OCI-LY7 (cell line): Measurements from ENCODE around the gene BAIAP2. TPM values are rescaled to one million over a fixed set of nuclear protein-coding genes. Genes with fewer than 3 reads are reported as not detected.

Experiments used
- BruUV-seq: library from RNA; stranded (reverse); fragments of 400-500 nt; replicated peaks from 2 replicates; lab custom pipeline; 2021; lab: Mats Ljungman, UMichigan
- CTCF ChIA-PET: fragments of 300-600 bp; sonication (Branson Sonifier 250); formaldehyde crosslinking; loops from one replicate; lab custom pipeline; 2022; ENCODE audit warnings: antibody characterized with exemption; ENCODE audit not compliant: unreplicated experiment; lab: Charles Lee
- POLR2A ChIA-PET: fragments of 300-600 bp; sonication (Branson Sonifier 250); formaldehyde crosslinking; loops from one replicate; lab custom pipeline; 2022; ENCODE audit warnings: antibody characterized with exemption; lab: Charles Lee
- DNase-seq: peaks from one replicate; pipeline ENCODE4 v3.0.0-alpha.2; 2015; ENCODE audit warnings: low spot score
- H2AFZ ChIP-seq: fragments of 200-600 bp; sonication (generic), shearing (Covaris generic); 2 replicates; pipeline ENCODE4 v1.6.1; 2014; ENCODE audit warnings: mild to moderate bottlenecking, antibody characterized with exemption, low read length, moderate library complexity
- H3K27ac ChIP-seq: fragments of 200-600 bp; sonication (generic); 2 replicates; pipeline ENCODE4 v1.5.1; 2014; ENCODE audit warnings: mixed run types, low read depth, mild to moderate bottlenecking, moderate library complexity, low read length, inconsistent platforms; ENCODE audit not compliant: poor library complexity, severe bottlenecking
- H3K36me3 ChIP-seq: fragments of 200-600 bp; sonication (generic); 2 replicates; pipeline ENCODE4 v1.6.1; 2014; ENCODE audit warnings: mild to moderate bottlenecking, antibody characterized with exemption, low read length, moderate library complexity, mixed read lengths; ENCODE audit not compliant: insufficient read depth
- H3K4me1 ChIP-seq: fragments of 200-600 bp; sonication (generic); 2 replicates; pipeline ENCODE4 v1.5.1; 2014; ENCODE audit warnings: mild to moderate bottlenecking, low read length; ENCODE audit not compliant: insufficient read depth, poor library complexity, severe bottlenecking
- H3K4me2 ChIP-seq: fragments of 200-600 bp; sonication (generic); 2 replicates; pipeline ENCODE4 v1.6.1; 2014; ENCODE audit warnings: mild to moderate bottlenecking, low read length
- H3K4me3 ChIP-seq: fragments of 200-600 bp; sonication (generic); 2 replicates; pipeline ENCODE4 v1.5.1; 2014; ENCODE audit warnings: mild to moderate bottlenecking, low read depth, low read length; ENCODE audit not compliant: poor library complexity, severe bottlenecking
- H3K79me2 ChIP-seq: fragments of 200-600 bp; sonication (generic); 2 replicates; pipeline ENCODE4 v1.6.1; 2016; ENCODE audit warnings: low read depth, mild to moderate bottlenecking, low read length, moderate library complexity, mixed read lengths; ENCODE audit not compliant: insufficient read depth
- H3K9me2 ChIP-seq: fragments of 200-600 bp; sonication (generic); 2 replicates; pipeline ENCODE4 v1.6.1; 2016; ENCODE audit warnings: mild to moderate bottlenecking, low read length, mixed read lengths; ENCODE audit not compliant: insufficient read depth
- H3K9me3 ChIP-seq: fragments of 200-600 bp; sonication (generic); 2 replicates; pipeline ENCODE4 v1.6.1; 2014; ENCODE audit warnings: mild to moderate bottlenecking, mixed run types, low read length, mixed read lengths
- H4K20me1 ChIP-seq: fragments of 200-600 bp; sonication (generic); 2 replicates; pipeline ENCODE4 v1.6.1; 2014; ENCODE audit warnings: mild to moderate bottlenecking, antibody characterized with exemption, low read length, moderate library complexity, mixed read lengths; ENCODE audit not compliant: insufficient read depth
- CTCF ChIP-seq: fragments of 200-600 bp; sonication (generic); conservative IDR thresholded peaks from 2 replicates; pipeline ENCODE4 v1.5.1; 2014; ENCODE audit warnings: mild to moderate bottlenecking, antibody characterized with exemption, low read length, moderate library complexity, mixed read lengths
- EZH2phosphoT487 ChIP-seq: fragments of 200-600 bp; sonication (generic); IDR thresholded peaks from 2 replicates; pipeline ENCODE4 v1.6.1; 2018; ENCODE audit warnings: low read depth, borderline replicate concordance, mild to moderate bottlenecking, mixed run types, antibody characterized with exemption, low read length, moderate library complexity, mixed read lengths
- intact Hi-C: fragments of 100-400 bp; cut with micrococcal nuclease; formaldehyde crosslinking; loops from one replicate; pipeline ENCODE4 v1.10.0; 2022; ENCODE audit not compliant: unreplicated experiment
- total RNA-seq, 2 experiments: library from RNA; depleted of rRNA in 1 of 2; stranded (reverse); fragments of >200 nt in 1 of 2; shearing (Covaris generic) in 1 of 2; gene quantifications; 2 replicates each; pipeline ENCODE4 v1.2.3, GENCODE V29; 2014 to 2022

The BAIAP2 gene
- total RNA-seq, 2 experiments from 2014 or later: 2.1 to 2.3 TPM

DNA sequence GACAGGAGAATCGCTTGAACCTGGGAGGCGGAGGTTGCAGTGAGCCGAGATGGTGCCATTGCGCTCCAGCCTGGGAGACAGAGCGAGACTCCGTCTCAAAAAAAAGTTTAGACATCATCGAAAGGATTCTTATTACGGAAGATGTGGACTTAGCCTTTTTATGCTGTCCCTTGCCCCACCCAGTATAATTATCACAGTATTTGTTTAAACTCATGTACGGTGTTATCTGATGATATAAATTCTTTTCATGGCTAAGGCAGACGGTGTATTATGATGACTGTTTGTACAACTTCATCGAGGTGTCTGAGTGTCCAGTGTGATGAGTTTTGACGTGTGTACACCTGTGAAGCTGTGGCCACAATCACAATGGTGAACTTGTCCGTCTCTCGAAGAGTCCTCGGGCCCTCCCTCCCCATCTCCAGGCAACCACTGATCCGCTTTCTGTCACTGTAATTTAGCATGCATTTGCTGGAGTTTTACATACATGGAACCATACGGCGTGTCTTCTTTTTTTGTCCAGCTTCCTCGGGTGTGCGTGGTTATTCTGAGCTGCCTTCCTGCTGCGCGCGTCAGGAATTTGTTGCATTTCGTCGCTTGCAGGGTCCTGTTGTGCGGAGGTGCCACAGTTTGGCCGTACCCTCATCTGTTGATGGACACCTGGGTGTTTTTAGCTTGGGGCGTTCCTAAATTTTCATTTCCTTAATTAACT lies 26.2 kb downstream of the BAIAP2 start:
- ChIA-PET POLR2A (no interaction called here), CTCF (no interaction called here)
- intact Hi-C loops: no loop called here
- TF ChIP-seq CTCF (no peak), EZH2phosphoT487 (no peak)
- no peaks in the 10 kb centered on the region for H3K9me3 ChIP-seq
- H2AFZ ChIP-seq: no peak overlapping the region
- BruUV-seq: no TSS peak
- no peaks in the 10 kb centered on the region for H4K20me1 ChIP-seq
- H3K79me2 ChIP-seq: no peaks in the 10 kb centered on the region
- no peaks in the 10 kb centered on the region for H3K4me1 ChIP-seq
- H3K4me3 ChIP-seq: no peak overlapping the region
- H3K27ac ChIP-seq: no peak overlapping the region
- DNase-seq: no peak
- no peak overlapping the region for H3K4me2 ChIP-seq
- H3K36me3 ChIP-seq: no peaks in the 10 kb centered on the region
- no peaks in the 10 kb centered on the region for H3K9me2 ChIP-seq

DNA sequence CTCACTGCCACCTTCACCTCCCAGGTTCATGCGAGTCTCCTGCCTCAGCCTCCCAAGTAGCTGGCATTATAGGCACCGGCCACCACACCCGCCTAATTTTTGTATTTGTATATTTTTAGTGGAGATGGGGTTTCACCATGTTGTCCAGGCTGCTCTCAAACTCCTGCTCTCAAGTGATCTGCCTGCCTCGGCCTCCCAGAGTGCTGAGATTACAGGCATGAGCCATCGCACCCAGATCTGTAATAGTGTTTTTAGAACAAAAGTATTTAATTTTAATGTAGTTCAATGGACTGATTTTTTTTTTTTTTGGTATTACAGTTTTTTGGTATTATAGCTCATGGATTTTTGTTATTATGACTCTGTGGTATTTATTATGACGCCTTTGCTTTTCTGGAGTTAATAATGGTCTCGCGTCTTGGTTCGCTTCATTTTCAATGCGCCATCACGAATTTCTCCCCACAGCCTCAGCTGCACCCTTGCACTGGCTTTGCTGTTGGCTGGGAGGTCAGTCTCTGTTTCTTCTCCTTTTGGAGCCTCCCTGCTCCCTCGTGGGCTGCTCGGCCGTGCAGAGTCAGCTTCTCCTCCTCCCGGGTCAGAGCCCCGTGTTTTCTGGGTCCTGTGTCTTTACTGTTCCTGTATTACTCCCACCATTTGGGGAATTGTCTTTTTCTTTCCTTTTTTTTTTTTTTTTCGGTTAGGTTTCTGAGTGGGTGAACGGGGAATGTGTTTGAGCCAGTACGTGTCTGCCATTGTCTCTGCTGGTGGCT lies 27.2 kb downstream of the BAIAP2 start:
- Histone ChIP-seq H3K9me3 (no peaks in the 10 kb centered on the region), H3K4me2 (no peak overlapping the region), H4K20me1 (no peaks in the 10 kb centered on the region), H3K4me3 (no peak overlapping the region), H3K79me2 (no peaks in the 10 kb centered on the region), H3K9me2 (no peaks in the 10 kb centered on the region), H3K36me3 (no peaks in the 10 kb centered on the region), H3K4me1 (no peaks in the 10 kb centered on the region), H2AFZ (no peak overlapping the region), H3K27ac (no peak overlapping the region)
- BruUV-seq: no TSS peak
- intact Hi-C loops: no loop called here
- TF ChIP-seq EZH2phosphoT487: no peak
- no peak for TF ChIP-seq CTCF
- no peak for DNase-seq
- CTCF ChIA-PET: no interaction called here
- POLR2A ChIA-PET: interaction anchor here (0.7 kb wide), 1 partner anchor 13 kb away, joined by 3 read pairs; no protein-coding TSS in a partner anchor
